Activated naive CD8-positive, alpha-beta T cell (primary cell): ENCODE data around the gene C1QL4.
"Not testable (repeated sequence)": the region's sequence is repeated elsewhere in the genome, so short reads cannot be mapped to it uniquely, and the experiment has no call there.

ENCODE experiments used
- H3K27ac Mint-ChIP-seq: one replicate; pipeline ENCODE4 v1.8.0; 2021; ENCODE audit warnings: mixed read lengths
- H3K27me3 Mint-ChIP-seq: one replicate; pipeline ENCODE4 v1.8.0; 2021; ENCODE audit warnings: mixed read lengths
- H3K36me3 Mint-ChIP-seq: one replicate; pipeline ENCODE4 v1.8.0; 2021; ENCODE audit warnings: mixed read lengths
- H3K4me1 Mint-ChIP-seq: one replicate; pipeline ENCODE4 v1.8.0; 2021; ENCODE audit warnings: low read depth, mixed read lengths
- H3K4me3 Mint-ChIP-seq: one replicate; pipeline ENCODE4 v1.8.0; 2021; ENCODE audit warnings: mild to moderate bottlenecking, mixed read lengths
- H3K9me3 Mint-ChIP-seq: one replicate; pipeline ENCODE4 v1.8.0; 2021; ENCODE audit warnings: low read depth, mixed read lengths

Gene C1QL4

DNA sequence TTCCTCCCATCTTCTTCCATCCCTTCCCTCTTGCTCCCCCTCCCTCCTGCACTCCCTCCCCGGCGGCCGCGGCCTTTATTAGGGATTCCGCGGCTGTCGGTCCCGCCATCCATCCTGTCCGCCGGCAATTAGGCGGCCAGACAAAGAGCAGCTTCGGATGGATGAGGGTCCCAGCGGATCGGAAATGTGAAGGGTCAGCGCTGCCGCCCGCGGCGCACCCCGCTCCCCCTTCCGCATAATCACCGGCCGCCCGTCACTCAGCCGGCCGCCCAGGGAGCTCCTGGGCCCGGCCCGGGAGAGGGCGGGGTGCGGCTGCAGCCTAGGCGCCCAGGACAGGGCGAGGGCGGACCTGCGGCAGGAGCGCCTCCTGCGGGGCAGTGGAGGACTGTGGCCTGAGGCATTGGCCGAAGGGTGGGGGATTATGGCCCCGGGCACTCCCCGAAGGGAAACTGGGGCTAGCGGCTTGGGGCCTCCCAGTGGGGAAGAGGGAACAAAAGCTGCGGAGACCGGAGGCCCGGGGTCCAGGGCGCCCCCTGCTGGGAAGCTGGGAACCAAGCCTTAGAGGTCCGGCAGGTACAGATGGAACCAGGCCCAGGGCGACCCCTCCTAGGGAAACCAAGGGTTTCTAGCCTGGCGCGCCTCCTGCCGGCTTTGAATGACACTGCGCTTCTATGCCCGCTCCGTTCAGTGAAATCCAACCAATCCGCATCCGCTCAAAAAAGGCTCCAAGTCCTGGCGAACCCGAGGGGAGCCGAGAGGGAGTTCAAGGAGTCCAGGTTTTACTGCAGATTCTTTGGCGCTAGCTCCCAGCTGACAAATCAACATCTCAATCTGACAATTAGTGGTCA, 5.3 kb upstream of the C1QL4 start:
- Mint-ChIP-seq H3K36me3 (no peaks in the 10 kb centered on the region), H3K9me3 (no peaks in the 10 kb centered on the region), H3K27ac (no peak overlapping the region), H3K4me1 (peaks cover 36% of the 10 kb centered on the region), H3K27me3 (peaks cover 21% of the 10 kb centered on the region), H3K4me3 (peak overlapping the region; percentile 81)

DNA sequence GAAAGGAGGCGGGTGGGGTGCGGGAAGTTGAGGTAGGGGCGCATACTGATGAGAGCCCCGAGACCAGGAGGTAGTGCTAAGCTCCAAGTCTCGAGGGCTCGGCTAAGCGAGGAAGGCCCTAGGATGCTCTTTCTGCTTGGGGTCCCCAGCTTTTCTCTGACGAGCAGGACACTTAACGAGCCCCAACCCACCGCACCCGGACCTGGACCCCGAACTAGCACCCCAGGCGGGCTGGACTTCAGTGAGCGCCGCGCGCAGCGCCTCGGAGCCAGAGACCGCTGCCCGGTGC, 4.7 kb upstream of the C1QL4 start:
- Mint-ChIP-seq H3K4me1 (peaks cover 35% of the 10 kb centered on the region), H3K27ac (no peak overlapping the region), H3K27me3 (peaks cover 20% of the 10 kb centered on the region), H3K4me3 (no peak overlapping the region), H3K9me3 (no peaks in the 10 kb centered on the region), H3K36me3 (no peaks in the 10 kb centered on the region)

- H3K27me3 Mint-ChIP-seq = peaks cover 20% of the 10 kb centered on the region
- peak overlapping the region; percentile 46 for H3K4me3 Mint-ChIP-seq
Measured at GRCh38 chr12:49340971-49341776, 4.2 kb upstream of the C1QL4 start.

DNA sequence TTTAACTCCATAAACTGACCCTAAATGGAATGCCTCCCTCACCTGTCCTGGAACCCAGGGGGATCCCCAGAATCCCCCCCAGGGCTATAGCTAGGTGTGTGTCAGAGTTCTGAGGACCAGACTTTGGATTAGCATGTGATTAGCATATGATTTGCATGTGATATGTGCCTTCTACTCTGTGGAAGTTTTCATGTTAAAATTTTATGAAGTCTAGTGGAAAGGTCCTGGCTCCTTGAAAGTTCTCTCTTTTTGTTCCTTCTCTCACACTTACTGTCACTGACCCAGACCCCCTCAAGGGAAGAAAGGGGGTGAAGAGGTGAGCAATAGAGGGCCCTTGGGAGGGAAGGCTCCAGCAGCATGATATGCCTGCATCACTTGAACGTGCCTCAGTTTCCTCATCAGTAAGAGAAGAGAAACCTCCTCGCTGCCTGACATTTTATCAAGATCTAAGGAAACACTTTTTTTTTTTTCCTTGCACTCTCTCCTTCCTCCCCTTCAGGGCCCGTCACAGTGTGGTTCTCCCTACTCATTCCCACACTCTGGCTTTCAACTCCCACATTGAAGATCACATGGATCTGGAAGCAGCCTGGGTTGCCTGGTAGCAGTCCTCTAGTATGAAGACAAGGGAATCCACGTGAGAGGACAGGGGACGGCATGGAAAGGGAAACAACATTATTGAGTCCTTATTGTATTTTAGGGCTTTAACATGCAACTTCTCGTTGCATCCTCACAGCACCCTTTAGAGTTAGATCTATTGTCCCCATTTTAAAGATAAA, 3.3 kb upstream of the C1QL4 start:
- Mint-ChIP-seq H3K4me1 (peaks cover 33% of the 10 kb centered on the region), H3K9me3 (no peaks in the 10 kb centered on the region), H3K27me3 (peaks cover 24% of the 10 kb centered on the region), H3K4me3 (no peak overlapping the region), H3K27ac (no peak overlapping the region), H3K36me3 (no peaks in the 10 kb centered on the region)

More at GRCh38 chr12:49340971-49341776, 4.2 kb upstream of the C1QL4 start:
- Mint-ChIP-seq H3K9me3 (no peaks in the 10 kb centered on the region), H3K4me1 (peaks cover 33% of the 10 kb centered on the region), H3K27ac (no peak overlapping the region), H3K36me3 (no peaks in the 10 kb centered on the region)

DNA sequence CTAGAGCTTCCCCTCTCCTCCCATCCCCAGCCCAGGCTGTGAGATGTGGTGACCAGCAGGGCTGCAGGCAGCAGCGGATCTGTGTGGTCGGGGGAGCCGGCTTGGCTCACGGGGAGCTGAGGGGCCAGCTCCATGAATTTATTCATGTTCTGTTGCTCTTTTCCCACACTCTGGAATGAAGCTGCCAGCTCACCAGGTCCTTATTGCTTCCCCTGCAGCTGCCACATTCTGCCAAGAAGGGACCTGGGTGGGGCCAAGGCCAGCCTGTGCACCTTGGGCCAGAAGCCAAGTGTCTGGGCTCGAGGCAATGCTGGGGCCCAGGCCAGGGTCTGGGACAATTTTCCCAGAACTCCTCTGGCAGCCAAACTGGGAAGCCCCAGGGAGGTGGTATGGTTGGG, 2.5 kb upstream of the C1QL4 start:
- H3K4me3 Mint-ChIP-seq = no peak overlapping the region
- H3K36me3 Mint-ChIP-seq = no peaks in the 10 kb centered on the region
- peaks cover 34% of the 10 kb centered on the region for H3K4me1 Mint-ChIP-seq
- H3K27me3 Mint-ChIP-seq = peaks cover 33% of the 10 kb centered on the region
- no peaks in the 10 kb centered on the region for H3K9me3 Mint-ChIP-seq
- H3K27ac Mint-ChIP-seq = no peak overlapping the region

GRCh38 chr12:49338830-49339463, 2.0 kb upstream of the C1QL4 start:
- no peak overlapping the region for H3K4me3 Mint-ChIP-seq
- peaks cover 33% of the 10 kb centered on the region for H3K4me1 Mint-ChIP-seq
- H3K36me3 Mint-ChIP-seq = no peaks in the 10 kb centered on the region
- H3K27ac Mint-ChIP-seq = no peak overlapping the region
- H3K27me3 Mint-ChIP-seq = peaks cover 34% of the 10 kb centered on the region
- no peaks in the 10 kb centered on the region for H3K9me3 Mint-ChIP-seq

GRCh38 chr12:49335955-49336644, 888 bp downstream of the C1QL4 start:
- H3K27ac Mint-ChIP-seq = no peak overlapping the region
- H3K4me1 Mint-ChIP-seq = peaks cover 29% of the 10 kb centered on the region
- H3K36me3 Mint-ChIP-seq = no peaks in the 10 kb centered on the region
- H3K27me3 Mint-ChIP-seq = peaks cover 44% of the 10 kb centered on the region
- H3K4me3 Mint-ChIP-seq = peak overlapping the region; percentile 55
- H3K9me3 Mint-ChIP-seq = no peaks in the 10 kb centered on the region

DNA sequence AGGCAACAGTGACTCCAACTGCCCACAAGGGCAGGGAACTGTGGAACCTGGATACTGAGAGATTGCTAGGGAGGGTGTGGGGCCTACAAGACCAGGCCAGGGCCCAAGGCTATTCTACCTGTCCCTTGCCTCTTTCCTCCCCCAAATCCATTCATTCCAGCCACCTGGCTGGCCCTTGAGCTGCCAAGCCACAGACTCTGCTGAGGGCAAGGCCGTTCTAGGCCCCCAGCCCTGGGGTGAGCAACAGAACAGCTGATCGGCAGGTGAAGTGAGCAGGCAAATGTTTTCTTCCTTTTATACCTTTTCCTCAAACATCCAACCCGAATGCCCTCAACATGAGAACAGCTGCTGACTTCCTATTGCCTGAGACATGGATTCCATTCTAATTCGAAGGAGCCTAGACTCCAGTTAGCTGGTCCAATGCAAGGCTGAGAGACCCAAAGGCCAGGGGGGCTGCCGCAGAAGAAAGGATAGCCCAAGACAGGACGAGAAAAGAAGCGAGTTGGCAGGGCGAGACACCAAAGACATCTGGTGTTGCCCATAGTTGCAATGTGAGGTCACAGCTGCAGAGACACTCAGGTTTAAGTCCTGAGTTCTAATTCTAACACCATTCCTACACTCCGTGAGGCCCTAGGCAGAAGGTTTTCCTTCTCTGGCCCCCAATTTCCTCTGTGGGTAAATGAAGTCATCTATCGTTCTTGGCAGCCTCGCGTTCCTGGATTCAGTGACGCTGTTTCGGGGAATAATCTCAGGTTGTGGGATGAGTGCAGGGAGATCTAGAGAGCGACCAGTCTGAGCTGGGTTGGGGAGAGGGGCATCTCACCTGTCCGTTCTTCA, 1.7 kb downstream of the C1QL4 start:
- Mint-ChIP-seq H3K36me3 (no peaks in the 10 kb centered on the region), H3K9me3 (no peaks in the 10 kb centered on the region), H3K27ac (no peak overlapping the region), H3K27me3 (peaks cover 41% of the 10 kb centered on the region), H3K4me1 (peaks cover 29% of the 10 kb centered on the region), H3K4me3 (peak overlapping the region; percentile 55)

GRCh38 chr12:49334681-49335080, 2.3 kb downstream of the C1QL4 start:
- Mint-ChIP-seq H3K27ac (no peak overlapping the region), H3K36me3 (no peaks in the 10 kb centered on the region), H3K27me3 (peaks cover 39% of the 10 kb centered on the region), H3K4me3 (no peak overlapping the region), H3K4me1 (peaks cover 29% of the 10 kb centered on the region), H3K9me3 (no peaks in the 10 kb centered on the region)

- Mint-ChIP-seq H3K27ac (no peak overlapping the region), H3K4me1 (peaks cover 29% of the 10 kb centered on the region), H3K4me3 (no peak overlapping the region), H3K9me3 (no peaks in the 10 kb centered on the region), H3K36me3 (no peaks in the 10 kb centered on the region), H3K27me3 (peaks cover 39% of the 10 kb centered on the region)
Measured at GRCh38 chr12:49334226-49334625, 2.8 kb downstream of the C1QL4 start.

DNA sequence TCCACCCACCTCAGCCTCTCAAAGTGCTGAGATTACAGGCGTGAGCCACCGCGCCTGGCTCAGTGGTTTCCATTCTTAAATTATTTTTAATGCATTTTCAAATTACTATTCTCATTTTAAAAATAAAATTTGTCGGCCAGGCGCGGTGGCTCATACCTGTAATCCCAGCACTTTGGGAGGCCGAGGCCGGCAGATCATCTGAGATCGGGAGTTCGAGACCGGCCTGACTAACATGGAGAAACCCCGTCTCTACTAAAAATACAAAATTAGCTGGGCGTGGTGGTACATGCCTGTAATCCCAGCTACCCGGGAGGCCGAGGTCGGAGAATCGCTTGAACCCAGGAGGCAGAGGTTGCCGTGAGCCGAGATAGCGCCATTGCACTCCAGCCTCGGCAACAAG, 3.2 kb downstream of the C1QL4 start:
- not testable (repeated sequence) for H3K36me3 Mint-ChIP-seq, H3K4me3 Mint-ChIP-seq, H3K9me3 Mint-ChIP-seq, H3K27ac Mint-ChIP-seq
- H3K27me3 Mint-ChIP-seq = peaks cover 38% of the 10 kb centered on the region
- H3K4me1 Mint-ChIP-seq = peaks cover 29% of the 10 kb centered on the region

- Mint-ChIP-seq H3K27ac (no peak overlapping the region), H3K27me3 (peaks cover 33% of the 10 kb centered on the region), H3K4me1 (peaks cover 27% of the 10 kb centered on the region), H3K36me3 (no peaks in the 10 kb centered on the region), H3K4me3 (peak overlapping the region; percentile 49), H3K9me3 (no peaks in the 10 kb centered on the region)
Measured at GRCh38 chr12:49332891-49333371, 4.1 kb downstream of the C1QL4 start.

DNA sequence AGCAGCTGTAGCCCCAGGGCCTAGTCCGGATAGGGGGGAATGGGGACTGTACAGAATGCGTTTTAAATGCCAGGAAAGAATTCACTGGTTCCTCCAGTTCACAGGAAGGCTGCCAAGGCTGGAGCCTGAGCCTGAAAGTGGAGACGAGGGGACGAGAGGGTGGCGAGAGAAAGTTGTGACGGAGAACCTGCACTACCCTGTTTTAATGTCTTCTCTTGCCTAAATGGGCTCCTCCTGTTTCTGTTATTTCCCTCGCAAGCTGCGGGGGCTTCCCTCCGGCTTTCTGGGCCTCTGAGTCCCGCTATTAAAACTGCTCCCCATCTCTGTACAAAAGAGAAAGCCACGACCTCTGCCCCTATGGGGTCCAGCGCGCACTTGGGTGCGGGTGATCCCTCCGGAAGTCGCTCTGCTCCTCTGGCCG, 4.5 kb downstream of the C1QL4 start:
- no peak overlapping the region for H3K4me3 Mint-ChIP-seq
- peaks cover 30% of the 10 kb centered on the region for H3K27me3 Mint-ChIP-seq
- no peaks in the 10 kb centered on the region for H3K36me3 Mint-ChIP-seq
- peaks cover 23% of the 10 kb centered on the region for H3K4me1 Mint-ChIP-seq
- H3K27ac Mint-ChIP-seq = no peak overlapping the region
- H3K9me3 Mint-ChIP-seq = no peaks in the 10 kb centered on the region
